NCI-H146 treated with DMSO at 0.1 percent for 48 hours (cell line): ENCODE data around the gene TECPR1.
A peak's percentile ranks its signal among the peaks of the same experiment; 100 is the strongest.

Source experiments
- DNase-seq: peaks from one replicate; lab custom pipeline; 2025; ENCODE audit not compliant: unreplicated experiment; lab: John Stamatoyannopoulos, UW

TECPR1 gene

GRCh38 chr7:98170966-98171365 lies 81.1 kb downstream of the TECPR1 start:
- no peak for DNase-seq

- no peak for DNase-seq
Observed at GRCh38 chr7:98168904-98169621, 83.0 kb downstream of the TECPR1 start.

DNA sequence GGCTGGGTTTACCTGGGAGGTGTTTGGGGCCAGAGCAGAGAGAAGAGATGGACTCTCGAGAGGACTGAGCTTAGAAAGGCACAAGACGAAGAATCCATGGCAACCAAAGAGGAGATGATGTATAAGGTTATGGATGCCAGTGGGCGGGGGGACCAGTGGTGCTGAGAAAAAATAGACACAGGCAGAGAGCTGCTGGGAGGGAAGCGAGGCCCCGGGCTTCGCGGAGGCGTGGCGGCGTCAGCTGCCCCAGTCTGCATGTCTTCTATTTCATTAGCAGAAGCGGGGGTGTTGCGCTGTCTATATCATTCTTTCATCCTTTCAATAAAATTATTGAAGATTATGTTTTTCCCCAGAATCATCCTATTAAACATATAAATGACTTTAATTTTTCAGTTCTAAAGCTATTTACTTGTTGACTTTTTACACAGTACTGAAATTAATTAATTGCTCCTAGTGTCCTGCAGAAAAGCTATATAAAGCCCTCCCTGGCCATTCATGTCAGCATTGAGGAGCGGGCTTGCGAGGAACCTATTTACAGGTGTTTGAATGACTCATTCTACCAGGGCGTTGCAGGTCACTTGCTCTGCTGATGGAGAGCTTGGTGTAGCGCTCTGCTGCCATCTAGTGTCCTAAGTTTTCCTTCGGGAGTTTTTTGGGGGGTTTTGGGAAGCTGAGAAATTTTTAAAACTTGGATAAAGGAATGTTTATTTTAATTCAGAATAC lies 83.7 kb downstream of the TECPR1 start:
- DNase-seq, result peak; percentile 54

GRCh38 chr7:98167653-98168052 lies 84.4 kb downstream of the TECPR1 start:
- no peak for DNase-seq

DNA sequence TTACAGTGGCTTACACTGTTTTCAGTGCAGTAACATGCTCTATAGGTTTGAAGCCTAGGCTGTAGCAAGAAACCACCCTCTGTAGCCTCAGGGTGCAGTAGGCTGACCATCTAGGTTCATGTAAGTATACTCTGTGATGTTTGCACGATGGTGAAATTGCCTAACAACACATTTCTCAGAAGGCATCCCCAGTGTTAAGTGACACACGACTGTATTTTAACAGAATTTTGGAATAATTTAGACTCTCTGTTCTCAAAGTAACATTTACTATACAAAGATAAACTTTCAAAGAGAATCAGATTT lies 85.4 kb downstream of the TECPR1 start:
- no peak for DNase-seq

GRCh38 chr7:98165827-98166667 lies 86.0 kb downstream of the TECPR1 start:
- peak; percentile 16 for DNase-seq
